EH (cell line): ENCODE results near the gene TLCD2.
"Not testable (repeated sequence)": the region's sequence is repeated elsewhere in the genome, so short reads cannot be mapped to it uniquely, and the experiment has no call there.

Experiments used
- DNase-seq: peaks from one replicate; pipeline ENCODE4 v3.0.0-alpha.2; 2015; ENCODE audit warnings: low read depth

TLCD2 gene, protein sequence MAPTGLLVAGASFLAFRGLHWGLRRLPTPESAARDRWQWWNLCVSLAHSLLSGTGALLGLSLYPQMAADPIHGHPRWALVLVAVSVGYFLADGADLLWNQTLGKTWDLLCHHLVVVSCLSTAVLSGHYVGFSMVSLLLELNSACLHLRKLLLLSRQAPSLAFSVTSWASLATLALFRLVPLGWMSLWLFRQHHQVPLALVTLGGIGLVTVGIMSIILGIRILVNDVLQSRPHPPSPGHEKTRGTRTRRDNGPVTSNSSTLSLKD

DNA sequence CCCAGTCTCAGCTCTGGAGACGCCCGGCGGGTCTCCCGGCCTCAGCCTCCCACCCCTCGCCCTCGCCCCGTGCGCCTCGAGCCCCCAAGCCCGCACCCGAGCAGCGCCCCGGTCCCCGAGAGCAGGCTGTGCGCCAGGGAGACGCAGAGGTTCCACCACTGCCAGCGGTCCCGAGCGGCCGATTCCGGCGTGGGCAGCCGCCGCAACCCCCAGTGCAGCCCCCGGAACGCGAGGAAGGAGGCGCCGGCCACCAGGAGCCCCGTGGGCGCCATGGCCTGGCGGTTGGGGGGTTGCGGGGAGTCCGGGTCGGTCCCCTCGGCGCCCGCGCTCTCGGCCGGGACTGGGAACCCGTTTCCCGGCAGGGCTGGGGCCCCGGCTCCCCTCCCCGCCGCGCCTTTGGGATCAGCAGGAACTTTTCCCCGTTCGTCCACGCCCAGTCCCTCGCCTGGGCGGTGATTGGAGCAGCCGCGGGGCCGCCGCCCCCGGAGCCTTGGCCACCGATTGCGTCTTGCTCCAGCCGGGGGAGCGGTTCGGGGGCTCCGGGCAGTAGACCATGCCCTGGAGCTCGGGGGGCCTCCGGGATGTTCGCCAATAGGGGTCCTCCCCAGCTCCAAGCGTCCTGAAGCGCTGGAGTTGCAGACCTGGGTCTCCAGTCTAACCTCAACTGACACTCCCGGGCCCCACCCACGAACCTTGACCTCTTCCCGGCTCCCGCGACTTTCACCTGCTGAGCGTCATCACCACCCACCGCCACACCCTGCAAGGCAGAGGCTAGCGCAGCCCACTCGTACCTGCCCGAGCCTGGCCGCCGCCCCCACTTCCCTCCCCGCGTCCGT, at the start of gene TLCD2:
Gene TLCD2 (minus strand): TSS at position 407 of the 836 bp plus-strand sequence. CDS start 135 bp downstream, at position 272.
- peak; percentile 82 for DNase-seq

DNA sequence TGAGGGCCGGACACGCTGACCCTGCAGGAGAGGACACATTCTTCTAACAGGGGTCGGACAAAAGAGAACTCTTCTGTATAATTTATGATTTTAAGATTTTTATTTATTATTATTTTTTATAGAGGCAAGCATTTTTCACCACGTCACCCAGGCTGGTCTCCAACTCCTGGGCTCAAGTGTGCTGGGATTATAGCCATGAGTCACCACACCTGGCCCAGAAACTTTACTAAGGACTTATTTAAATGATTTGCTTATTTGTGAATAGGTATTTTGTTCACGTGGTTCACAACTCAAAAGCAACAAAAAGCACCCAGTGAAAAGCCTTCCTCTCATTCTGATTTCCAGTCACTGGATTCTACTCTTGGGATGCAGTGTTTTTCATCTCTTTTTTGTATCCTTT, 49.4 kb upstream of the TLCD2 start:
- no peak for DNase-seq

DNA sequence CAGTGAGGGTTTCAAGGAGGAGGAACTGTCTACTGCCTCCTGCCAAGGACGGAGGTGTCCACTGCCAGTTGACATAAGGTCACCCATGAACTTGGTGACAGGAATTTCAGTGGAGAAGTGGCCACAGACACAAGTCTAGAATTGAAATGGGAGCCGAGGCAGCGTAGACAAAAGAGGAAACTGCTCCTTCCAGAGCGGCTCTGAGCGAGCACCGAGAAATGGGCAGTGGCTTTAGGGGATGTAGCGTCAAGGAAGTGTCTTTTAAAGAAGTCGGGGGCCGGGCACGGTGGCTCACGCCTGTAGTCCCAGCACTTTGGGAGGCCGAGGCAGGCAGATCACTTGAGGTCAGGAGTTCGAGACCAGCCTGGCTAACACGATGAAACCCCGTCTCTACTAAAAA, 48.6 kb upstream of the TLCD2 start:
- no peak for DNase-seq

DNA sequence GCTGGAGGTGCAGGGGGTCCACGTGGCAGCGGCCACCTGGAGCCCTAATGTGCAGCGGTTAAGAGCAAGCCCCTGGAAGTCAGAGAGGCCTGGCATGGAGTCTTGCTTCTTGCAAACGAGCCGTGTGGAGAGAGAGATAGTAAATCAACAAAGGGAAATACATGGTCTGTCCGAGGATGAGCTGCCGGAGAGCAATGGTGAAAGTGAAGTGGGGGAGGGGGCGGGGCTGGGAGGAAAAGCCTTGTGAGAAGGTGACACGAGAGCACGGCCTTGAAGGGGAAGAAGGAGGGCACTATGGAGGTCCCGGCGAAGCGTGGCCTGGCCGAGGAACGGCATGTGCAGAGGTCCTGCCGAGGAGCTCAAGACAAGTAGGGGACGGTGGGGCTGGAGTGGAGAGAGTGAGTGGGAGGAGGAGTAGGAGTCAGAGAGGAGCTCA, 45.7 kb upstream of the TLCD2 start:
- DNase-seq = no peak

DNA sequence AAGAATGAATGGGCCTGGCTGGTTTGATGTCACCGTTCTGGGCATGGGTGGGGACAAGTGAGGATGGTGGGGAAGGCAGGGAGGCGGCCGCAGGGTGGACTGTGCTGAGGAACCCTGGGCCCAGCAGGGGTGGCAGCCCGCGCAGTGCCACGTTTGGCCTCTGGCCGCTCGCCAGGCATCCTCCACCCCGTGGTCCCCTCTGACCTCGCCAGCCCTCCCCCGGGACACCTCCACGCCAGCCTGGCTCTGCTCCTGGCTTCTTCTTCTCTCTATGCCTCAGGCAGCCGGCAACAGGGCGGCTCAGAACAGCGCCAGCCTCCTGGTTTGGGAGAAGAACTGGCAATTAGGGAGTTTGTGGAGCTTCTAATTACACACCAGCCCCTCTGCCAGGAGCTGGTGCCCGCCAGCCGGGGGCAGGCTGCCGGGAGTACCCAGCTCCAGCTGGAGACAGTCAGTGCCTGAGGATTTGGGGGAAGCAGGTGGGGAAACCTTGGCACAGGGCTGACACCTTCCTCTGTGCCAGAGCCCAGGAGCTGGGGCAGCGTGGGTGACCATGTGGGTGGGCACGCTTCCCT, 45.2 kb upstream of the TLCD2 start:
- no peak for DNase-seq

DNA sequence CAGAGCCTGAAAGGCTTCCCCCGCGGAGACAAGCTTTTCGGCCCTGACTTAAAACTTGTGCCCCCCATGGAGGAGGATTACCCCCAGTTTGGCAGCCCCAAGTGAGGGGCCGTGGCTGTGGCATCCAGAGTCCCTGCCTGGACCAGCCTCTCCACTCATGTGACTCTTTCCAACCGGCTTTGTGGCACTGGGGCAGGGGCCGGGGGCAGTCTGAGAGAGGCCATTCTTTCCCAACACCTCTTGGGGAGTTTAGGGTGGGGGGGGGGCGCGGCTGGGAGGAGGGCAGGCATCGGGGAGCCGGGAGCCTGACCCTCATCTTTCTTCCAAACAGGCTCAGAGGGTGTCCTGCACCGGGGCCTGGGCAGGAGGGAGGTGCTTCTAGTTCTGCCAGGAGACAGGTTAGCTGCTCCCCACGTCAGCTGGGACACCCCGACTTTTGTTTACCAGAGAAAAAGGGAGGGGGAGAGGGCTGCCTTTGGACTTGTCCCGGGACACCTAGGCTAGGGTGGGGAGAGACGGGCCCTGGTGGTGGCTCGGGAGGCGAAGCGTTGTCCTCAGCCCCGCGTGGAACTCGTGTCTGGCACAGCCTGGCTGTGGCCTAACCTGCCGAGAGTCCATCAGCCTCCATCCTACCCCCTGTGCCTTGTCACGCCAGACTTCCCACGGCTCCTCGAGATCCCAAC, 44.4 kb upstream of the TLCD2 start:
- DNase-seq = no peak

DNA sequence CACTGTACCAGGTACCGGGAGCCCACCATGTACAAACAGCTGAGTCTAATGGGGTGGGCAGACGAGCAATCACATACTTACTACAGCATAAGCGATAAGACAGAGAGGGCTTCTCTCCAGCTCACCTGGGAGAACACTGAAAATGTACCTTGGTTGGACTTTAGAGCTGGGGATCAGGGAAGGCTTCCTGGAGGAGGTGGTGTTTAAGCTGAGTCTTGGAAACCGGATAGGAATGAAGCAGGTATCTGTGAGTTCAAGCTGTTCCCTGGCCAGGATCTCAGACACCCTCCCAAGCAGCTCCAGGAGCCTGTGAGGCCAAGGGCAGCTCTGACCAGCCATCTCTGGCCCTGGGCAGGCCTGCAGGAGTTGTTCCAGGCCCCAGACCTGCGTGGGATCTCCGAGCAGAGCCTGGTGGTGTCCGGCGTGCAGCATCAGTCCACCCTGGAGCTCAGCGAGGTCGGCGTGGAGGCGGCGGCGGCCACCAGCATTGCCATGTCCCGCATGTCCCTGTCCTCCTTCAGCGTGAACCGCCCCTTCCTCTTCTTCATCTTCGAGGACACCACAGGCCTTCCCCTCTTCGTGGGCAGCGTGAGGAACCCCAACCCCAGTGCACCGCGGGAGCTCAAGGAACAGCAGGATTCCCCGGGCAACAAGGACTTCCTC, 43.7 kb upstream of the TLCD2 start:
- DNase-seq = no peak

DNA sequence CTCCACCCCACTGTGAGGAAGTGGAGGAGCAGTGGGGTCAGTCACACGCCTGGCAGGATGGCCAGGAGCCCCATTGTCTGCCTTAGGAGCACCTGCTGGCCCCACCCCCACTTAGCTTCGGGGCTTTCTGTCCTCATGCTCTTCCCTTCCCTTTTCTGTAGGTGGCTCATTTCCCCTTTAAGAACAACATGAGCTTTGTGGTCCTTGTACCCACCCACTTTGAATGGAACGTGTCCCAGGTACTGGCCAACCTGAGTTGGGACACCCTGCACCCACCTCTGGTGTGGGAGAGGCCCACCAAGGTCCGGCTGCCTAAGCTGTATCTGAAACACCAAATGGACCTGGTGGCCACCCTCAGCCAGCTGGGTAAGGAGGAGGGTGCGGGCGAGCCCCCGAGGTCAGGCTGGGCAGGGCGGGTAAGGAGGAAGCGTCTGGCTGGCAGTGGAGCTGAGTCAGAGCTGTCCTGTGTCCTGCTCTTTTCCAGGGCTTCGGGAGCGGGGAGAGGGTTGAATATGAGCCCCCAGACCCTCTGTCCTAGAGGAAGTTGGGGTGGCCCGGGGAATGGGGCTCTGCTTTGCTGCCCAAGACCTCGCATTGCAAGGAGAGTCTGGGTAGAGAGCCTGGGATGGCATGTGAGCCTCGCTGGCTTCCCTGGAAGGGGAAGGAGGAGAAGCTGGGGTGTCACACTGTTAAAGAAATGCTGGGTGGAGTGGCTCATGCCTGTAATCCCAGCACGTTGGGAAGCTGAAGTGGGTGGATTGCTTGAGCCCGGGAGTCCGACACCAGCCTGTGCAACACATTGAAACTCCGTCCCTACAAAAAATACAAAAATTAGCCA, 42.5 kb upstream of the TLCD2 start:
- no peak for DNase-seq

DNA sequence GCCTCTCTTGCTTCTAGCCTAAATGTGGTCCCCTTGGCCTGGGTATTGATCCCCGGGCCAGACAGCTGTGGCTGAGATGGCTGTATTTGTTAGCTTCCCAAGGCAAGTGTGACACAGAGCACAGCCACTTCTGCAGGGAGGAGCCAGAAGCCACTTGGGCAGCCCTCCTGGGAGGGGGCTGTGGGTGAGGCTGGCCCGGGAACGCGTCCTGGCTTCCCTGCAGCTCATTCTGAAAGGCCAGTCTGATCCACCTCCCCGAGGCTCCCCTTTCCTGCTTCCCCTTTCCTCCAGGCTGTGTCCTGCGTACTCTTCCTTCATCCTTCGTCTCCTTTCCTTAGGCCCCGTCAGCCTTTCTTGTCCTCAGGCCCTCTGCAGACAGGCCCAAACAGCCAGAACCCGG, 40.5 kb upstream of the TLCD2 start:
- DNase-seq = no peak

DNA sequence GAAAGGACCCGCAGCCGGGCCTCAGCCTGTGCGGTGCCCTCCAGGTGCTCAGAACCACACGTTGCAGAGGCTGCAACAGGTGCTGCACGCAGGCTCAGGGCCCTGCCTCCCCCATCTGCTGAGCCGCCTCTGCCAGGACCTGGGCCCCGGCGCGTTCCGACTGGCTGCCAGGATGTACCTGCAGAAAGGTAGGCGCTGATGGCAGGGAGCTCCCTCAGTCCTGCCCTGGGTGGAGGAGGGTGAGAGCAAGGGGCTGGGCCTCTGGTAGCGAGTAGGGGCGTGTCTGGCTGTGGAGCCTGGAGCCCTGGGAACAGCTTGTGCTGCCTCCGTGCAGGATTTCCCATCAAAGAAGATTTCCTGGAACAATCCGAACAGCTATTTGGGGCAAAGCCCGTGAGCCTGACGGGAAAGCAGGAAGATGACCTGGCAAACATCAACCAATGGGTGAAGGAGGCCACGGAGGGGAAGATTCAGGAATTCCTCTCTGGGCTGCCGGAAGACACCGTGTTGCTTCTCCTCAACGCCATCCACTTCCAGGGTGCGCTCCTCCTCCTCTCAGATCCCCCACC, 36.9 kb upstream of the TLCD2 start:
- no peak for DNase-seq

DNA sequence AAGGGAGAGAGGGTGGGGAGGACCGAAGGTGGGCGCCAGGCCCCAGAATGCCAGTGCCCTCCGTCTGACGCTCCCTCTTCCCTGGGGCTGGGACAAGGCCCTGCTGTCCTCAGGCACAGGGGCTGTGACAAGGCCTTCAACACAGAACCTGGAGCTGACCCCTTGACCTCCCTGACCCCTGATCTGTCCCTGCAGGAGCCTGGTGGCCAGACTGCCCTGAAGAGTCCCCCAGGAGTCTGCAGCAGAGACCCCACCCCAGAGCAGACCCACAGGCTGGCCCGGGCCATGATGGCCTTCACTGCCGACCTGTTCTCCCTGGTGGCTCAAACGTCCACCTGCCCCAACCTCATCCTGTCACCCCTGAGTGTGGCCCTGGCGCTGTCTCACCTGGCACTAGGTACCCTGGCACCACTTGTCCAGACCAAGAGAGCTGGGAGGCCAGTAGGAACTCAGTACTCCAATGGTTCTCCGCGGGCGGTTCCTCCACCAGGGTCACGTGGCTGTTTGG, 35.4 kb upstream of the TLCD2 start:
- no peak for DNase-seq

DNA sequence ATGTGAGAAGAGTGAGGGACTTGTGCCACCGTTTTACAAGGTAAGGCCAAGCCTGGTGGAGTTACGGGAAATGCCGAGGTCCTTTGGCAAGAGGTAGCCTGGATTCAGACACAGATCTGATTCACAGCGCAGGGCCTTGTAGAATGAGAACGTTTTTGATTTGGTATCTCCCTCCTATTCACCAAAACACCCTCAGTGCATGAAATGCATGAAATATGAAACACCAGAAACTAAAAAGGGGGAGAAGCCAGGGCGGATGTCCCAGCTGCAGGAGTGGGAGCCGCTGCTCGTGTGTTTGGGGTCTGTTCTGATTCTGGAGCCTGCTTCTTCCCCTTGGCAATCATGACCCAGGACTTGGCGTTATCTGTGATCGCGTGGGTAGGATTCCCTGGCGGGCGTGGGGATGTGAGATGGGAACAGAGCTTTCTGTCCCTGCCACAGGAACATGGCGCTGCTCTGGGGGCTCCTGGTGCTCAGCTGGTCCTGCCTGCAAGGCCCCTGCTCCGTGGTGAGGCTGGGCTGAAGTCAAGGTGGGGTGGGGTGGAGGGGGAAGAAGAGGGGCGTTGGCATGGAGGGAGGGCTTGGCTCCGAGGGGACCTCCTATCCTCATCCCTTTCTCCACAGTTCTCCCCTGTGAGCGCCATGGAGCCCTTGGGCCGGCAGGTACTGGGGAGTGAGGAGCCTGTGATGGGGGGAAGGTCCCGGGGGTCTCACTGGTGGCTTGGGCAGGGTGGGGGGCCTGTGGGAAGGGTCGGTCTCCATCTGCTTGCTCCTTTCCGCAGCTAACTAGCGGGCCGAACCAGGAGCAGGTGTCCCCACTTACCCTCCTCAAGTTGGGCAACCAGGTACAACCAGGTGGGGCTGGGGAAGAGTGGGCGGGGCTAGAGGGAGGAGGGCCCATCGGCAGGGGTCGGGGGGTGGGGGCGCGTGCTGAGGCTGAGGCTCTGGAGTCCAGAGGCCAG, 34.7 kb upstream of the TLCD2 start:
- no peak for DNase-seq

DNA sequence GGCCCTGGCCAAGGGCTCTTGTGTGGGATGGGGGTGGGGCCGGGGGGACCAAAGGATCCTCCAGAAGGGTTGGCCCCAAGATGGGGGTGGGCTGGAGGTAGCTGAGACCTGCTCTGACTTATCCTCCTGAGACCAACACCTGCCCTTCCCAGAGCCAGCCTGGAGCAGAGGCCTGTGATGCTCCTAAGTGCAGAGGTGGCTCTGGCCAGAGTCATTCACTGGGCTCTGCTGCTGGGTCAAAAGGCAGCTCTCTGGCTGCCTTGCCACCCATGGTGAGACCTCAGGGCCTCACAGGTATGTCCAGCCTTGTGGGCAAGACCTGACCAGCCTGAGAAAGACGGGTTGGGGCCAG, 32.9 kb upstream of the TLCD2 start:
- no peak for DNase-seq

DNA sequence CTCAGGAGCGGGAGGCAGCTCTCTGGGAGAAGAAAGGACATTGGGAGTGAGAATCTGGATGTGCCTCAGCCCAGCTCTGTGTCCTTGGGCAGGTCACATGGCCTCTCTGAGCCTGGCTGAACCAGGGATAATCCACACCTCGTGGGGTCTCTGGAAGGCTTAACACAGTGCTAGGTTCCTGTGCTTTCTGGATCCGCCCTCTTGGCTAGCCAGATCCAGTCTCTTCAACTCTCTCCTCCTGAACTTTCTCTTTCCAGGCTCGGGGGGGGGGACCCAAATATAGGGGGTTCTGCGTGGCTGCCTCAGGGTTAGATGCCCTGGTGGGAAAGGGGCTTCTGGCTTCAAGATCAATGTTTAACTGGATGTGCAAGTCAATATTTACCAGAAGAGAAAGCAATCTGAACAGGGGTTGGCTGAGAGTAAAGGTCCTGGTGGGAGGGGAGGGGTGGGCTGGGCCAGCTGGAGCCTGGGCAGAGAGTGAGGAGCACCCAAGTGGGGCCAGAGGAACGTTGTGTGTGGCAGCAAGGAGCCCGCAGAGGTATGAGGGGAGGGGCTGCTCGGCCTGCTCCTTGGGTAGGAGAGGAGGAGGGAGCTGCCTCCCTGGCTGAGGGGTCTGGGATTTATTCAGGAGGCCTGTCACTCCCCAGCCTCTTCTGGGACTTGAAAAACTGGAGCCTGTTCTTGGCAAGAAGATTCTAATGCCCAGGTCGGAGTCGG, 32.4 kb upstream of the TLCD2 start, which contains the start of gene SERPINF2:
Gene SERPINF2 (plus strand): TSS at position 501 of the 717 bp plus-strand sequence. CDS start 2,125 bp downstream, outside the sequence.
- DNase-seq = no peak

DNA sequence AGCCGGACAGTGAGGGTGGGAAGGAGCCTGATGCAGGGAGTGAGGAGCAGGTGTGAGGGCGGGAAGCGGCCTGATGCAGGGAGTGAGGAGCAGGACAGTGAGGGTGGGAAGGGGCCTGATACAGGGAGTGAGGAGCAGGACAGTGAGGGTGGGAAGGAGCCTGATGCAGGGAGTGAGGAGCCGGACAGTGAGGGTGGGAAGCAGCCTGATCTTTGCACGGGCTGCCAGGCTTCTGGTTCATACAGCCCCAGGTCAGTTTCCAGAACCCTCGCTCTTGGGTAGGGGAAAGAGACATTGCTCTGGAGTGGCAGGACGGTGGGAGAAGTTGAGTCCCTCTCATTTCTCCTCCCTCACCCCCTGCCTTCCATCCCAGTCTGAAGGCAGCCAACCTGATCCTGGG, 31.7 kb upstream of the TLCD2 start:
- not testable (repeated sequence) for DNase-seq

DNA sequence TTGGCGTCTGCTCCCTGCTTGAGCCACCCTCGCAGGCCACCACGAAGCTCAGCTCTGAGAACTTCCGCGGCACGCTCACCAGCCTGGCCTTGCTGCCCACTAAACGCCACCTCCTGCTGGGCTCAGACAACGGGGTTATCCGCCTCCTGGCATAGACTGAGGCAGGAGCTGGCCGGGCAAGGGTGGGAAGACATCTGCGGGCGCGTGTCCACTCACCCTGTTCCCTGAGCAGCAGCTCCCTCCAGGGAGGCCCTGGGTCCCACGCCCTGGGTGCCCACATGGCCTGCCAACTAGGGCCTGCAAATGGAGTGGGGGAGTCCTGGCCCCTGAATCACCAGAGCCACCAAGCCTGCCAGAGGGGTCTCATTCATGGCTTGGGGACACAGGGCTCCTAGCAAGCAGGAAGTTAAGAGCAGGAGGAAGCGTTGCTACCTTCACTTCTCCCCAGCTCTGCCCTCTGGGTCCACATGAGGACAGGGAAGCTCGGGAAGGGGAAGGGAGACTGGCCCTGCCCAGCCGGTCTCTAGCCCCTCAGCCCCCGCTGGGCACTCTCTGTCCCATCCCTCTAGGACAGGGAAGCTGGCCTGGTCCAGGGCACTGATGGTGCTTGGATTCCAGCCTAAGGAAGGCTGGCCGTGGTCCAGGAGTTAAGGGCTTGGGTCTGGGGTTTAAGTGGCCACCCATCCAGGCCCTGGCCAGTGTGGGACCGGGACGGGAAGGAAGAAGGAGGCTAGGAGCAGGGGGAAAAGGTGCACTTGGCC, 27.5 kb upstream of the TLCD2 start:
- no peak for DNase-seq

DNA sequence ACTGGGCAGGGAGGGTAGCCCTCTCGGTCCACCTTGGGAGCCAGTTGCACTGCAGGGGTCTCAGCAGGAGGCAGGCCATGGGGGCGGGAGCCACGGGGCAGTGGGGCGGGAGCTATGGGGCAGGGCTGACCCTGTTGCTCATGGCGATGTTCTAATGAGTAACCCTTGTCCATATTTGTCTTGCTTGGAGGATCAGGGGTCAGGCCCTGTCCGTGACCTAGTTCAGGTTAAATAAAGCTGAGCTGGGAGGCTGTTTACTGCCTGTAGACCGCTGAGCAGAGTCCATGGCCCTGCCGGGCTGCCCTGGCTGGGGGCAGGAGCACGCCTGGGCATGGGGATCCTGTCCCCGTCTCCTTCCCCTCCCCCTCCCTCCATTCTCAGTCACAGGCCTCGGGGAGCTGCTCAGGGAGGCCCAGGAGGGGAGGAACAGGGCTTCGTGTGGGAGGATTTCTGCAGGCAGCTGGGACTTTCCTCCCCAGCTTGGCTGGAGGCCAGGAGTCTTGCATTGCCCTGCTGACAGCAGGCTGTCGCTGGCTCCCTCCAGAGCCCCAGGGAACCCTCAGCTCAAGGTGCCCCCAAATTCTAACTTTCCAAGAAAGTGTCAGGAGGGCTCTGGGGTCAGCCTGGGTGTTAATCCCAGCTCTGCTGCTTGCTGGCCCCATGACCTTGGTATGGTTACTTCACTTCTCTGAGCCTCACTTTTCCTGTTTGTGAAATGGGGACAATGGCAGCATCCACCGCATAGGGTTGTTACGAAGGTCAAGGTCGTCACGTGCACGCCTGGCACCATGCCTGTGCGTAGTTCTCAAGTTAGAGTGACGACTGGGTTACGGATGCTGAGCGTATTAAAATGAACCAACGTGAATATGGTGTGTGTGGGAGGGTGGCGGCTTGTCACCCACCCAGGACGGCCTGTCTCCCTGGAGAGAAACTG, 26.4 kb upstream of the TLCD2 start:
- peak; percentile 46 for DNase-seq
